GM10266 (cell line): ENCODE data around the gene SLC1A1.

Source experiments
- DNase-seq: peaks from one replicate; pipeline ENCODE4 v3.0.0; 2012; ENCODE audit errors: extremely low spot score
- TF ChIP-seq, protein P1 (sequence below): IDR thresholded peaks from 2 replicates; pipeline ENCODE4 v1.5.1; 2012; ENCODE audit warnings: mild to moderate bottlenecking, low read depth; ENCODE audit not compliant: control insufficient read depth, insufficient read depth; ENCODE audit errors: missing control alignments

Gene SLC1A1

DNA sequence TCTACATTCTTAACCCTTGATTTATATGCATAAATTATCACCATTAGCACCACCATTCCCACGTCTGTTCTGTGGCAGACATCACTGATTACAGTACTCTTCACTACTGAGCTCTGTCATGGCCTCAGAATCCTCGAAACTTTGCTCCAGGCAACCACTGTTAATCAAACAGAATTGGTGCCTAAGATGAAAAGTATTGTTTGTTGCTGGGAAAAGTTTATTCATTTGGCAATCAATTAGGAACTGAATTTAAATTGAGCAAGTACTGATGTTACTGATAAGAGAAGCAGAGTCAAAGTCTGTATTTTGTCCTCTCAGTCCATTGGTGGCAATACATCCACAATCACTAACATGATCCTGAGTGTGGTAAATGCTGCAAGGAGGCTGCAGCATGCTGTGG is 12.8 kb downstream of the SLC1A1 start:
- DNase-seq = no peak
- TF ChIP-seq, protein P1, sequence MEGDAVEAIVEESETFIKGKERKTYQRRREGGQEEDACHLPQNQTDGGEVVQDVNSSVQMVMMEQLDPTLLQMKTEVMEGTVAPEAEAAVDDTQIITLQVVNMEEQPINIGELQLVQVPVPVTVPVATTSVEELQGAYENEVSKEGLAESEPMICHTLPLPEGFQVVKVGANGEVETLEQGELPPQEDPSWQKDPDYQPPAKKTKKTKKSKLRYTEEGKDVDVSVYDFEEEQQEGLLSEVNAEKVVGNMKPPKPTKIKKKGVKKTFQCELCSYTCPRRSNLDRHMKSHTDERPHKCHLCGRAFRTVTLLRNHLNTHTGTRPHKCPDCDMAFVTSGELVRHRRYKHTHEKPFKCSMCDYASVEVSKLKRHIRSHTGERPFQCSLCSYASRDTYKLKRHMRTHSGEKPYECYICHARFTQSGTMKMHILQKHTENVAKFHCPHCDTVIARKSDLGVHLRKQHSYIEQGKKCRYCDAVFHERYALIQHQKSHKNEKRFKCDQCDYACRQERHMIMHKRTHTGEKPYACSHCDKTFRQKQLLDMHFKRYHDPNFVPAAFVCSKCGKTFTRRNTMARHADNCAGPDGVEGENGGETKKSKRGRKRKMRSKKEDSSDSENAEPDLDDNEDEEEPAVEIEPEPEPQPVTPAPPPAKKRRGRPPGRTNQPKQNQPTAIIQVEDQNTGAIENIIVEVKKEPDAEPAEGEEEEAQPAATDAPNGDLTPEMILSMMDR = no peak

DNA sequence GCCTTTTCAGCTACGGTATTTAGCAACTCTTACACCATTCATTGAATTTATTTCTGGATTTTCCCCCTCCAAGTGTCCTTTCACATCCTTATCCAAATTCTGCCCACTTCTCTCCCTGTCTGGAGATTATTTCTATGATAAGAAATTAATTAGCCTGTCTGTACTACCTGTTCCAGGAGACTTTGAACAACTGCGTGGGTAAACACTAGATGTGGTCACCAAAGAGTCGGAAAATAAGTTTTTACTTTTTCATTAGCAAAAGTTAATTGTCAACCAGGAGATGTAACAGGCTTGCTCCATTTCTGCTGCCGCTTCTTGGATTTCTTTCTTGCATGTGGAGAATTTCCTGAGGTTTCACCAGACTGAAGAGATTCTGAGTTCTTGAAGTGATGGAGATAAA is 14.0 kb downstream of the SLC1A1 start:
- DNase-seq = no peak
- TF ChIP-seq, protein P1 = no peak

DNA sequence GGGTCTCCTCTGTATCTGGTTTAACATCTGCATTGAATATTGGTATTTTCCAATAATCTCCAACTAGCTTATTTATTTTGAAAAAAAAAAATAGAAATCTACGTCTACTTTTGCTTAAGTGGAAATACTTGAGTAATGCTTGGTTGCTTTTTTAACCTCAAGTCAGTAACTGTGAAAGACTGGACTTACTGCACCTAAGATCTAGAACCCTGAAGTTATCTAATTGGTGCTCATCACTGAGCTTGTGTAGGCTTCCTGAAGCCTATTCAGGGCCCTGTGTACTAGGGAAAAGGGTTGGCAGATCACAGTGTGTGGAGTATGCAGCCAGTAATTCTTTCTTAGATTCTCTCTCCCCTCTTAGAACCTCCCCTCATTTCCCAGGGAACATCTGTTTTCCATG is 16.2 kb downstream of the SLC1A1 start:
- no peak for DNase-seq
- TF ChIP-seq, protein P1 = no peak

DNA sequence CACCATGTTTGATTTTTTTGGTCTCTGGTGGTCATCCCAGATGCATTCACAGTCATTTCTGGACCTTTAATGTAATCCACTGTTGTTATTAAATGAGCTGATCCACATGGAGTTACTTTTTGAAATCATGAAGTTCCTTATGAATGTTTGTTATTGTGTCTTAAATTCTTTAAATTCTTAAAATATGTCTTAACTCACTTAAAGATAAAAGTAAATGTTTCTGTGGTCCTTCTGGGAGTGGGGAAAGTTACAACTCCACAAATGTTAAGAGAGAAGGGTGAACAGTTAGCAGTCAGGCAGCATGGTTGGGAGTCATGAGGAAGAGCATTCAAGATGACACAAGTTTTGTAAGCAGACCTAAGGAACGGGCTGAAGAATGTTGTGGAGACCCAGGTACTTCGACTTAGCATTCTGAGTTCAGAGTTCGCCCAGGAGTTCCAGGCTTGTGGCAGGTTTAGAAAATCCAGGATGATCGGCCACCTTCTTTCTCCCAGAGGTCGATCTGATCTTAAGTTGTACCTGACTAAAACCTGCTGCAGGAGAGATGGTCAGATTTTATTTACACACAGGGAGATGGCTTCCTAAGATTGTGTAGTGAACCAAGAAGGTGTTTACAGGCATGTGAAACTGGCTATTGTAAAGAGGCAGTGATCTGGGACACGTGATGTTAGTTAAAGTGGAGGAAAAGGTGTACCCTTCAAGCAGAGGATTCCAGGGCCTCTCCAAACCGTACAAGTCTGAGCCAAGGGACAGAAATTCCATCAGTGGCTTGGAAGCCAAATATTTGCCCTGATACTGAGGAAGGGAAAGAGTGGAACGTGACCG is 17.2 kb downstream of the SLC1A1 start:
- TF ChIP-seq, protein P1 = no peak
- DNase-seq = no peak

DNA sequence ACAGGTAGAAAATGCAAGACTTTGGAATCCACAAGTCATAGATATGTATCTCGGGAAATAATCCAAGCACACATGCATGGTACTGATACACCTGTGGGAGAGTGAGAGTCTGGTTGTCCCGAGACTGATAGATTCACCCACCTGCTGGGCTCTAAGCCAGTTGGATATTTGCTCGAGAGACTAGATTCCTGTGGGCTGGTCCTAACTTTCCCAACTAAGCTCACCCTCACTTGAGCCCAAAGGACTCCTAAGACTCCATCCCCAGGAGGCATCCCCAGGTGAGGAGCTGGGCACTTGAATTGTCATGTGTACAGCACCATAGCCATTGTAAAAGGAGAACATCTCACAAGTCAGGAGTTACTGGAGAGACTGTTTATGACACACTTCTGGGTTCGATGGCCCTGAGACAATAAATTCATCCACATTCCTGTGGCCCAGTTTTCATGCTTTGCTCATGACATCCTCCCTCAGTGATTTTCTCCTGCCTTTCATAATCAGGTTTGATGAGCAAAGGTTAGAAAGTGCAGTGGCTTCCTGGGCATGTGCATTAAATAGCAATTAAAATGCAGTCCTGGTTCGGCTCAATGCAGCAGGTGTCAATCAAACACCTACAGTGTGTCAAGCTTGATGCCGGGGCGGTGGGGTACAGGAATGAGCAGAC is 18.1 kb downstream of the SLC1A1 start:
- no peak for DNase-seq
- TF ChIP-seq, protein P1 = no peak

DNA sequence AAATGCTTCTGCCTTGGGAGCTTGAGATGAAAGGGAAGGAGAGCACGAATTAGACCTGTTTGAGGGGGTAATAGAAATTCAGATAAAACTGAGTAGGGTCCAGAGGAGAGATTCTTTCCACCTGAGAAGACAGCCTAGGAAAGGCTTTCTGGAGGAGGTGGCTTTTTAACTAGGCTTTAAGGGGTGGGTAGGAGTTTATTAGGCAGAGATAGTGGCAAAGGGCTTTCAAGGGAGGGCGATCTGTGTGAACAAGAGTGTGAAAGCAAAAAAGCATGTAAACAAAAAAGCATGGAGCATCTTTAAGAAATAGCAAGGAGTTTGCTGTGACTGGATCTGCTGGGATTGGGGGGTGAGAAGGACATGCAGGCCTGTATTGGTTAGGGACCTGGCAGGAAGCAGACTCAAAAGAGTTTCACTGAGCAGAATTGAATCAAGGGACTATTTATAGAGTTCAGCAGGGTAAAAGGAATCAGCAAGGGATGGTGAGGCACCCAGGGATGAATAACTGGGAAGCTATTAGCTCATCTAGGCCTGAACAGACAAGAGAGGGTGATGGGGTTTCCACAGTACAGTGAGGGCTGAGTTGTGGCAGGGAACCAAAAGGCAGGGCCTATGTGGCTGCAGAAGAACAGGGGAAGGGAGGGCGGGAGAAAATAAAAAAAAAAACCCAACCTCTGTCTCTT is 18.8 kb downstream of the SLC1A1 start:
- TF ChIP-seq, protein P1 = no peak
- DNase-seq = no peak

DNA sequence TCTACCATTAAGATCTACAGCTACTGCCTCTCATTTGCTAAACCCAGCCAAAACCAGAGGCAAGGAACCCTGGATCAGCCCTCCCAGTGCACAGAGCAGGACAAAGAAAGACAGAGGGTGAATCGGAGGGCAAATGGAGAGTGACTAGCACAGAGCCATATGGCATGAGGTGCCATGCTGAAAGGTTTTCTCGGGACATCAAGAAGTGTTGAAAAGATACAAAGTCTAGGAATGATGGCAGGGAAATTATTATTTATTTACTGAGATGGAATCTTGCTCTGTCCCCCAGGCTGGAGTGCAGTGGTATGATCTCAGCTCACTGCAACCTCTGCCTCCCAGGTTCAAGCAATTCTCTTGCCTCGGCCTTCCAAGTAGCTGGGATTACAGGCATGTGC is 19.3 kb downstream of the SLC1A1 start:
- DNase-seq = no peak
- TF ChIP-seq, protein P1 = no peak
